ENCODE results near the gene ITFG1.
"Not testable (repeated sequence)": the region's sequence is repeated elsewhere in the genome, so short reads cannot be mapped to it uniquely, and the experiment has no call there.

ITFG1 gene

DNA sequence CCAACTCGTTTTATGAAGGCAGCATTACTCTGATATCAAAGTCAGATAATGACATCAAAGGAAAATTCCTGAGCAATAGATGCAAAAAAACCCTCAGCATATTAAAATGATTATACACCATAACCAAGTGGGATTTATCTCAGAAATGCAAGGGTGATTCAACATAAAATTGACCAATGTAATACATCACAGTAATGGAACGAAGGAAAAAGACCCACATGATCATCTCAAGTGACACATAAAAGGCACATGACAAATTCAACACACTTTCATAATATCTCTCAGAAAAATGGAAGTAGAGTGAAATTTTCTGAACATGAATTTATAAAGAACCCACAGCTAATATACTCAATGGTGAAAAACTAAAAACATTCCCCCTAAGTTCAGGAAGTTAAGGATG is 118.8 kb downstream of the ITFG1 start:
- in situ Hi-C loops (cut with HindIII; ENCODE audit: low sequenced_read_pairs): no loop called here

DNA sequence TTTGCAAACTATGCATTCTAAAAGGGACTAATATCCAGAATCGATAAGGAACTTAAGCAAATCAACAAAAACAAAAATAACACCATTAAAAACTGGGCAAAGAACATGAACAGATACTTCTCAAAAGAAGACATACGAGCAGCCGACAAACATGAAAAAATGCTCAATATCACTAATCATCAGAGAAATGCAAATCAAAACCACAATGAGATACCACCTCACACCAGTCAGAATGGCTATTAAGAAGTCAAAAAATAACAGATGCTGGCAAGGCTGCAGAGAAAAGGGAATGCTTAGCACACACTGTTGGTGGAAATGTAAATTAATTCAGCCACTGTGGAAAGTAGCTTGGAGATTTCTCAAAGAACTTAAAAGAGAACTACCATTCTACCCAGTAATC is 130.3 kb downstream of the ITFG1 start:
- in situ Hi-C loops (cut with HindIII; ENCODE audit: low sequenced_read_pairs): not testable (repeated sequence)

- in situ Hi-C loops (cut with HindIII; ENCODE audit: low sequenced_read_pairs): not testable (repeated sequence)
These were observed 136.6 kb downstream of the ITFG1 start for GRCh38 chr16:47324309-47324708.

DNA sequence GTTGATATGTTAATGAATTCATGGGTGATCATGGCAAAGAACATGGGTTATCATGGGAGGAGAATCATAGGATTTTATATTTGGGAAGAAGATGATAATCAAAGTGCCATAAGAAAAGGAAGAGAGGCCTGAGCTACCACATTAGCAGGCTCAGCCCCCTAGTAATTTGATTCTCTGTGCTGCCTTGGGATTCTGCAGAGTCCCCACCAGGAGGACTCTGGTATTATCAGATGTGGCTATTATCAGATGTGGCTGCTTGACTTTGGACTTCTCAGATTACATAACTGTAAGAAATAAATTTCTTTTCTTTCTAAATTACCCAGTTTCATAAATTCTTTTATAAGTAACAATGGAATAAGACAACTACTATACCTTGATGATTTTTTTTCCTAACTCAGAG is 137.6 kb downstream of the ITFG1 start:
- in situ Hi-C loops (cut with HindIII; ENCODE audit: low sequenced_read_pairs): no loop called here

- in situ Hi-C loops (cut with HindIII; ENCODE audit: low sequenced_read_pairs): no loop called here
These were observed 140.1 kb downstream of the ITFG1 start for GRCh38 chr16:47320546-47321310.

GRCh38 chr16:47317465-47318240 is 143.2 kb downstream of the ITFG1 start:
- in situ Hi-C loops (cut with HindIII; ENCODE audit: low sequenced_read_pairs): no loop called here

DNA sequence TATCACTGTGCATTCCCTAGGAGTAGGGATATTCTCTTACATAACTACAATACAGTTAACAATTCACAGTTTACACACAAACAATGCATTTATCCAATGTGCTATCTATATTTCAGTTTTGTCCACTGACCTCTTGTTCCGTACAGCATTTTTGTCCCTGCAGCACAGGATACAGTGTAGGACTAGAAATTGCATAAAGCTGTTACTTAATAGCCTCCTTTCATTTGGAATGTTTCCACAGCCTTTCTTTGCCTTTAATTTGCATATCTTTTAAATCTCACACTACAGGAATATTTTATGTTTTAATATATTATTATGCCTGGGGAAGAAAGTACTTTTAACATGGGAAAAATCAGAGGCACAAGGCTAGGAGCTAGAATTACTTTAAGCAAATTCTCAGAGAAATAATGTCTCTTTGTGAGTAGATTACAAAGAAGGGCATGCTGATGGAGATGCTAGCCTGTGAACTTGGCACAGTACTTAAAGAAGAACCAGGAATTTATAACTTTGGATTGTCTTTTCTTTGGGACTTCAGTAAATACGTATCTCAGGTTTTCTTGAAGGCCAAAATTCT is 144.3 kb downstream of the ITFG1 start:
- in situ Hi-C loops (cut with HindIII; ENCODE audit: low sequenced_read_pairs): no loop called here

DNA sequence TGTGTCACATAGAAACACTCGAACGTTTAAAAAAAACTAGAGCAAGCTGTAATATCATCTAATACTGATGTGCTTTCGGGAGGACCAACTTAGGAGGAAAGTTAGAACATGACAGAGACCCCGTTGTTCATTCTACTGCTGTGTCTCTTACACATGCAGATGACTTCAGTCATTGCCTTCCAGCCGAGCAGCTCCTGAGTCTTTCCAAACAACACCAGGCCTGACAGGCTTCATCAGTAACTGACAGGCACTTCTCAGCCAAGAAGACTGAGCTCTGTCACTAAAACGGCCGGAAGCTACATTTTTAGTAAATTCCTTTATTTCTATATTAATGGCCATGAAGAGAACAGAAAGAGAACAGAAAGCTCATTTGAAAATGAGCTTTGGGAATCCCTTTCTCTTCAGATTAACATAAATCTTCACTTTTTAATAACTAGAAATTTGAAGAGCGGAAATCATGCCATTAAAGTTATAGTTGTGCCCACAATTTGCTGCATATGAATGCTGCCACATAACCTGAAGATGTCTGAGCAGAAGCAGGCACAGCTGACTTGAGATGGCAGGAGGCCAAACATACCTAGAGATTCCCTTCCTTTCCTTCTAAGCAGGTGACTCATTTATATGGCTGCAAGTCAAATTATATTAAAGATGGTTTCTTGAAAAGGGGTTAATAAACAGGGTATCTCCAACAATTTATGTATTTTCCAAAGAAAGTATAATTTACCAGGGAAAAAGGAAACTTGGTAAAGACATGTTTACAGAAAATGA is 148.9 kb downstream of the ITFG1 start:
- in situ Hi-C loops (cut with HindIII; ENCODE audit: low sequenced_read_pairs): no loop called here

DNA sequence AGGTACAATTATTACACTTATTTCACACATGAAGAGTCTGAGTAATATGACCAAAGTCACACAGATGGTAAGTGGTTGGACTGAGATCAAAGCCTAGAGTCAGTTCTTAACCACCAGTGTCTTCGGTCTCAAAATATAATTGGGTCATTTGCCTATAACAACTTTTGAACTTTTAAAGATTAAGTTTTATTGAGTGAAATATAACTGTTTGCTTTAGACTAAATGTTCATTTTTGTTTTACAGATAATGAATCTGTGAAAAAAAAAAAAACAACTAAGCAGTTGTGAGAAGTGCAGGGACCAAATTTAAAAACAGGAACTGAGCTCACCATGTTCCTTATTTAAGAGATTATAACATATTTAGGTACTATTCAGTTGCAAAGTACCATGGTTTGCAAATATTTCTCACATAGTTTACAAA is 150.1 kb downstream of the ITFG1 start:
- in situ Hi-C loops (cut with HindIII; ENCODE audit: low sequenced_read_pairs): no loop called here

GRCh38 chr16:47309581-47310312 is 151.1 kb downstream of the ITFG1 start:
- in situ Hi-C loops (cut with HindIII; ENCODE audit: low sequenced_read_pairs): no loop called here

GRCh38 chr16:47308601-47309000 is 152.3 kb downstream of the ITFG1 start:
- in situ Hi-C loops (cut with HindIII; ENCODE audit: low sequenced_read_pairs): no loop called here

- in situ Hi-C loops (cut with HindIII; ENCODE audit: low sequenced_read_pairs): no loop called here
These were observed 156.3 kb downstream of the ITFG1 start for GRCh38 chr16:47304563-47304962.

DNA sequence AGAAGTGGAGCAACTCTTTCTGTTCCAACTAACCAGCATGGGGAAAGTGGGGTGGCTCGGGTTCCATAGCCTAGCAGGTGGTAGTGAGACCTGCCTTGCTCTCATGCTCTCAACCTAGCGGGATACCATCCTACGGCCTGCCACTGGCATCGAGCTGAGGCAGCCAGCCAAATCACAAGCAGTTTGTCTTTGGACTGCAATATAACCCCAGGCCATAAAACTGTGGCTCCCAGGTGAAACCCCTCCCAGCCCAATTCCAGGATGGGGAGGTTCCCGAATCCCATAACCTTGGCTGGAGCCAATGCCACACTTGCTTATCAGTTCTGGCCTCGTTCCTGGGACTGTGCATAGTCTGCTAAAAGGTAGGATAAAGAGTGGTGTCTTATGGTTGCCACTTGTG is 161.3 kb downstream of the ITFG1 start:
- in situ Hi-C loops (cut with HindIII; ENCODE audit: low sequenced_read_pairs): no loop called here

DNA sequence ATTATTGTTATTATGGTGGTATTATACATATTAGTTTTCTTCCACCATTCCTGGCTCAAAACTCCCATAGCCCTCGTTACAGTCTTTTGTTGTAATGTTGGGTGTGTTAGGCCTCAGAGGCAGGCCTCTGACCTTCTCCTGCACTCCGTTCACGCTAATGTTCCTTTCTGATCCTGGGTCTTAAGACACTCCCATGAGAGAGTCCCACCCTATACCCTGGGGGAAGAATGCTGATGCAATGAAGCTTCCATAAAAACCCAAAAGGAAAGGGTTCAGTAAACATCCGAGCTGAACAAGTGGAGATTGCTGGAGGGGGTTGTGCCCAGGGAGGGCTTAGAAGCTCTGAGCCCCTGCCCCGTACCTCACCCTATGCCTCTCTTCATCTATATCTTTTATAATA is 175.9 kb downstream of the ITFG1 start:
- in situ Hi-C loops (cut with HindIII; ENCODE audit: low sequenced_read_pairs): no loop called here

DNA sequence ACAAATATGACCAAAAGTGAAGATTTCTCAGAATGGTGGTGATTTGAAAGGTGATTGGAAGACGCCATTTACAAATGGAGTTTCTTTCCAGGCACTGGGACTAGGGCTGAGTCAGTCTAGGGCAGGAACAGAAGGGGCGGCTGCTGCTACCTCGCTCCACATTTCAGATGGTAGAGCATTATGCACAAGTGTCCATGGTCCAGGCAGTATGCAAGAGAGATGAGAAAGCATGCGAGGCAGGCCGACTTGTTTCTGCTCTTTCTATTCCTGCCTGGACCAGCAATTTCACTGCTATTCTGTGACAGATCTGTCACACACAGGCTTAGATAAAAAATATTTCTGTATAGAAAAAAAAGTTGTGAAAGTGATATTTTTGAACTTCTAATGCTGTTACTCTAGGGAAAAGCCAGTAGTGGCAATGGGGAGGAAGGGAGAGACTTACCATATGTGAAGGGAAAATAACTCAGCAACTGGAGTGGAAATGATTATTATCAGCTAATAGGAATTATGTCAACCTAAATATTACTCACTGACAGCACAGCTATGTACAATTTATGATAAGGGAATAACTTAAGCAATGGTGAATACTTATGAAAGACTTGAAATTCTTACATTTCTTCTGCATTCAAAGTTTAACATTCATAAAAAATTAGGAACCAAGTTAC is 182.4 kb downstream of the ITFG1 start:
- in situ Hi-C loops (cut with HindIII; ENCODE audit: low sequenced_read_pairs): no loop called here

DNA sequence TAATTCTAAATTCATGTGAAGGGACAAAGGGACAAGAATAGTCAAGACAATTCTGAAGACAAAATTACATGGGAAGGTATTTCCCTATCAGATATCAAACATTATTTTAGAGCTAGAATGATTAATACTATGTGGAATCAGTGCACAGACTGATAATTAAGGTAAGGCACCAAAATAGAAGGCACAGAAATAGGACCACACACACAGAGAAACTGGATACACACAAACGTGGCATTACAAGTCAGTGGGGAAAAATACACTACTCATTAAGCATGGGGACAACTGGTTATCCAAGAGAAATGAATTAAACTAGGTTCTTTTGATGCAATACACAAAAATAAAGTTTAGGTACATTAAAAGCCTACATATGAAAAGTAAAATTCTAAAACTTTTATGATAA is 184.3 kb downstream of the ITFG1 start:
- in situ Hi-C loops (cut with HindIII; ENCODE audit: low sequenced_read_pairs): no loop called here

DNA sequence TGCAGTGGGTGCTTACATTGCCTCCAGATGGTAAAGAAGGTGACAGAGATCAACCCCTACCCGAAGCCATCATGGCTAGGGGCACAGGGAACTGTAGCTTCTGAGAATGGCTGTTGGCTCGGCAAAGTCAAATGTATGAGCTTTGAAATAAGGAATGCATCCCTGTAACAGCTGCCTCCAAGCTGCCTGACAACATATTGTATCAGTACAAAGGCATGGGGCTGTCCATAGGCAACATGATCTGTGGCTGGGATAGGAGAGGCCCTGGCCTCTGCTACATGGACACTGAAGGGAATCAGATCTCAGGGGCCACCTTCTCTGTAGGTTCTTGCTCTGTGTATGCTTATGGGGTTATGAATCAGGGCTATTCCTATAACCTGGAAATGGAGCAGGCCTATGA is 197.9 kb downstream of the ITFG1 start:
- in situ Hi-C loops (cut with HindIII; ENCODE audit: low sequenced_read_pairs): no loop called here

DNA sequence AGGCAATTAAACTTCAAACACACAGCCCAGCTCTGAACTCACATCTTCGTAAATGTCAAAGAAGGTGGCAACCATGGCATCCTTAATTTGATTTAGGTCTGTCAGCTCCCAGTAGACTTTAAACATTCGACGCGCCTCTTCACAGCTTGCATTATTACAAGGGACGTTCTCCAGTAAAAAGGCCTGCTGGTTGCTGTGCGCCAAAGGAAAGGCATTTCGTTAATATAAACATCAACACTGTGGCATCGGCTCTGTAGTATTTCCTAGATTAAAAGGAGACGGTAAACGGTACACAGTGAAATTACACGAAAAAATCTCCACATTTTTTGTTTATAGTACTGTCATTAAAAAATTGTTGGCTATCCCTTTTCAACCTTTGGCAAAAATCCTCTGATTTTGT is 200.4 kb downstream of the ITFG1 start:
- in situ Hi-C loops (cut with HindIII; ENCODE audit: low sequenced_read_pairs): no loop called here

GRCh38 chr16:47258874-47259461 is 201.9 kb downstream of the ITFG1 start:
- in situ Hi-C loops (cut with HindIII; ENCODE audit: low sequenced_read_pairs): no loop called here

DNA sequence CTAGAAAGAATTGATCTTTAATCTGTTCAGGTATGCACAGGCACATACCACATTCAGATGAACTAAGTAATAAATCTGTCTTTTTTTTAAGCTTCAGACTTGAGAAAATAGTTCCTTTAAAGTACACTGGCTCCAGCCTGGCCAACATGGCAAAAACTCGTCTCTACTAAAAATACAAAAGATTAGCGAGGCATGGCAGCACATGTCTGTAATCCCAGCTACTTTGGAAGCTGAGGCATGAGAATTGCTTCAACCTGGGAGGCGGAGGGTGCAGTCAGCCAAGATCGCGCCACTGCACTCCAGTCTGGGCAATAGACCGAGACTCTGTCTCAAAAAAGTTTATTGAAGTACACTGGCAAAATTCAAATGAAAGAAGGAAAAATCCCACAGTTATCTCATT is 206.1 kb downstream of the ITFG1 start:
- in situ Hi-C loops (cut with HindIII; ENCODE audit: low sequenced_read_pairs): no loop called here
